Retinal pigment epithelial cell (primary cell): ENCODE measurements around the gene CERS5.

Experiments
- DNase-seq: peaks from one replicate; pipeline ENCODE4 v3.0.0-alpha.2; 2010; ENCODE audit warnings: low read depth
- H3K4me3 ChIP-seq: 2 replicates; pipeline ENCODE4 v1.5.1; 2011; ENCODE audit warnings: mild to moderate bottlenecking, low read length, control low read depth, moderate library complexity
- CTCF ChIP-seq: conservative IDR thresholded peaks from 2 replicates; pipeline ENCODE4 v1.5.1; 2011; ENCODE audit warnings: low read depth, low read length, control low read depth, inconsistent platforms

CERS5 gene

DNA sequence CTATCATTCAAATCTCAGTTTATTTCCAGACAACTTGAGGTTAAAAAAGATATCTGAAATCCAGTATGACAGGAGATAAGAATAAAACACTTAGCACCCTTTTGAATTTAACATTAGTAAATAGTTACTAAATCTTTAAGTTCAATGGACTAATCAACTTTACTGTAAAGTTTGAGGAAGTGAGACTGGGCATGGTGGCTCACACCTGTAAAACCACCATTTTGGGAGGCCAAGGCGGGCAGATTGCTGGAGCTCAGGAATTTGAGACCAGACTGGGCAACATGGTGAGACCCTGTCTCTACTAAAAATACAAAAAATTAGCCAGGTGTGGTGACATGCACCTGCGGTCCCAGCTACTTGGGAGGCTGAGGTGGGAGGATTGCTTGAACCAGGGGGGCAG lies 40.3 kb upstream of the CERS5 start:
- no peak for TF ChIP-seq CTCF
- DNase-seq = no peak

DNA sequence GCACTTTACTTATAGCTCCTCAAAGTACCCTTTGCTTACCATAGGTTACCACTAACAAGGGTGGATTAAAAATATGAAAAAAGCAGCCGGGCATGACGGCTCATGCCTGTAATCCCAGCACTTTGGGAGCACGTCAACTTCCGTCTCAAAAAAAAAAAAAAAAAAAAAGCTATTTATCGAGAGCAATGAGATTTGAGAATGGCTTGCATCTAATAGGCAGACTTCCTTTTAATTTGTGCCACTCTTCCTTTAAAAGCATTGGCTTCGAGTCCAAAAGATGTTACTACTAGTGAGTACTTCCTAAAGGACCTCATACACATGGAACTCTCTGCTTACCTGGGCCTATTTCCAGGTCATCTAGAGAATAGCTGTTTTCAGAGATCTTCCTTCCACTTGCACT lies 38.5 kb upstream of the CERS5 start:
- no peak for TF ChIP-seq CTCF
- no peak overlapping the region for H3K4me3 ChIP-seq
- DNase-seq = no peak

More for the DNA sequence above, 40.3 kb upstream of the CERS5 start:
- H3K4me3 ChIP-seq = no peak overlapping the region

GRCh38 chr12:50203691-50204090 lies 36.5 kb upstream of the CERS5 start:
- TF ChIP-seq CTCF = no peak
- DNase-seq = no peak

GRCh38 chr12:50201987-50202521 lies 34.9 kb upstream of the CERS5 start:
- TF ChIP-seq CTCF = no peak
- no peak for DNase-seq
- no peak overlapping the region for H3K4me3 ChIP-seq

More at GRCh38 chr12:50203691-50204090, 36.5 kb upstream of the CERS5 start:
- no peak overlapping the region for H3K4me3 ChIP-seq

DNA sequence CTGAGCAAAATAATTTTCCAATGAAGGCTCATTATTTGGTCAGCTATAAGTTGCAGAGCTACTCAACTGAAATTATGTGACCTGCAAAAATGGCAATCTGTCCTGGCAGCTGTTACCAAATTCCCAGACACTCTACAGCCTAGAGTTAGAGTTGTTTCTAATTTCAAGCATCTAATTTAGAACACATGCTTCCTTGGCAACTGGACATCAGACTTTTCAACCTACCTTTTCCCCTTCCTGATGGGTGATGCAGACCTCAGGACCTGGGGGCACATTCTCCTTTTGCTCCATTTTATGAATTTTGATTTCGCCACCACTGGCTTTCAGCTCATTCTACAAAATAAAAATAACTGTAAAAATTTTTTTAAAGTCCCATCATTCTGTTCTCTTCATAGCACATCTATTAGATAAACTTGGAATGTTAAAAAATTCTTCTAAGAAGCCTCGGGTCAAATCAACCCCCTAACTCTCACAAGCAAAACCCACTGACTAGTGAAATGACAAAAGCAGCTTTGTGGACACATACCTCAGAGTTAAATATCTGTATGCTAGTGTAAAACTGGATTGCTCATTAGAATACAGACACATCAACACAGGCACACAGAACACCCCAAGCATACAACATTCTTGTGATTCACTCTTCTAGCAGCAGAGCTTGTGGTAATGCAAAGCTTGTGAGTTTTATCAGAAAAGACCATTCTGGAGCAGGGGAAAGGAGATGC lies 33.5 kb upstream of the CERS5 start:
- TF ChIP-seq CTCF = no peak
- DNase-seq = no peak
- H3K4me3 ChIP-seq = no peak overlapping the region

- DNase-seq = no peak
- TF ChIP-seq CTCF = no peak
- no peak overlapping the region for H3K4me3 ChIP-seq
Measured at GRCh38 chr12:50198829-50199228, 31.7 kb upstream of the CERS5 start.

DNA sequence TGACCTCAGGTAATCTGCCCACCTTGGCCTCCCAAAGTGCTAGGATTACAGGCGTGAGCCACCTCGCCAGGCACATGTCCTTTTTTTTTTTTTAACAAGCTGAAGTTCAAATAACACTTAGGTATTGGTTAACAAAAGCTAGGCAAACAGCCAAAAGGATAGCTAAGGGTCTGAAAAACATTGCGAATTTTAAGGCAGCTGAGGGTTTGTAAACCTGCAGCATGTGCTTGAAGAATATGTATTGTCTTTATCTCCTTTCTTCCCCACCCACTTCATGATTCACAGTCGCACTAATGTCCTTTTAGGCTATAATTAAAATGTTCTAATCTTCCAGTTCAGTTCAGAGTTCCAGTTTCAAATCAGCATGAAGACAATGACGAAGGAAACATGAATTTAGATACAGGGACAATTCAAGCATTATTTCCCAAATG lies 30.1 kb upstream of the CERS5 start:
- no peak for TF ChIP-seq CTCF
- H3K4me3 ChIP-seq = no peak overlapping the region
- no peak for DNase-seq
